Measurements from ENCODE around the gene F8A1.
A peak's percentile ranks its signal among the peaks of the same experiment; 100 is the strongest.
"Not testable (repeated sequence)": the region's sequence is repeated elsewhere in the genome, so short reads cannot be mapped to it uniquely, and the experiment has no call there.

The F8A1 gene

DNA sequence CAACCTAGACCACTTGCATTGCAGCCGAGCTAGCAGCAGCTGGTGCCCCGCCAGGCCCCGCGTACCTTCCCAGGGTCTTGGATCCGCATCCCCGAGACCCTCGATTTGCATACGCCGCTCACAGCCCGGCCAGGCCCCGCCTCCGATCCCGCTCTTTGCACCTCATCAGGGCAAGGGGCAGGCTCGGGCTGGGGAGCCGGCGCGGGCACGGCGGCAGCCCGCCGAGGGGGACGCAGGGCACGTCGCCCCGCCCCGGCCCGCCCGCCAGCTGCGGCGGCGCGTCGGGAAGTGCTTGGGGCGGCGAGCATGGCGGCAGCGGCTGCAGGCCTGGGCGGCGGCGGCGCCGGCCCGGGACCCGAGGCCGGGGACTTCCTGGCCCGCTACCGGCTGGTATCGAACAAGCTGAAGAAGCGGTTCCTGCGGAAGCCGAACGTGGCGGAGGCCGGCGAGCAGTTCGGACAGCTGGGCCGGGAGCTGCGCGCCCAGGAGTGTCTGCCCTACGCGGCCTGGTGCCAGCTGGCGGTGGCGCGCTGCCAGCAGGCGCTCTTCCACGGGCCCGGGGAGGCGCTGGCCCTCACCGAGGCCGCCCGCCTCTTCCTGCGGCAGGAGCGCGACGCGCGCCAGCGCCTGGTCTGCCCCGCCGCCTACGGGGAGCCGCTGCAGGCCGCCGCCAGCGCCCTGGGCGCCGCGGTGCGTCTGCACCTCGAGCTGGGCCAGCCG, at the start of gene F8A1:
F8A1 (plus strand) TSS at position 287 of the 720 bp plus-strand sequence; CDS start at position 307, 20 bp downstream.
- DNase-seq = not testable (repeated sequence)

DNA sequence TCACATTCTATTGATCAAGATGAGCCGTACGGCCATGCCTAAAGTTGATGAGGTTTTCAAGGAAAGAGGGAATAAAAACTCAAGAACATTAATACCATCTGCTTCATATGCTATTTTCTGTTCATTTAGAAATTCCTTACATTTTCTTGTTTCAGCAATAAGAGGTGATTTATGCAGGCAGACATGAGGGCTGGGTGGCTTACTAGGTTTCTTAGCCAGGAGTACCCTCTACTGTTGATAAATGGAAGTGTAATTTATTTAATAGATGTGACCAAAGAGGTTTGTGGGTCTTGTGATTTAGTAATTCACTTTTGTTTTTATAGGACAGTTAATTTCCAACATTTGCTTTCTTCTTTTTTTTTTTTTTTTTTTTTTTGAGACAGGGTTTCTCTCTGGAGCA, 45.3 kb upstream of the F8A1 start:
- peak; percentile 41 for DNase-seq

DNA sequence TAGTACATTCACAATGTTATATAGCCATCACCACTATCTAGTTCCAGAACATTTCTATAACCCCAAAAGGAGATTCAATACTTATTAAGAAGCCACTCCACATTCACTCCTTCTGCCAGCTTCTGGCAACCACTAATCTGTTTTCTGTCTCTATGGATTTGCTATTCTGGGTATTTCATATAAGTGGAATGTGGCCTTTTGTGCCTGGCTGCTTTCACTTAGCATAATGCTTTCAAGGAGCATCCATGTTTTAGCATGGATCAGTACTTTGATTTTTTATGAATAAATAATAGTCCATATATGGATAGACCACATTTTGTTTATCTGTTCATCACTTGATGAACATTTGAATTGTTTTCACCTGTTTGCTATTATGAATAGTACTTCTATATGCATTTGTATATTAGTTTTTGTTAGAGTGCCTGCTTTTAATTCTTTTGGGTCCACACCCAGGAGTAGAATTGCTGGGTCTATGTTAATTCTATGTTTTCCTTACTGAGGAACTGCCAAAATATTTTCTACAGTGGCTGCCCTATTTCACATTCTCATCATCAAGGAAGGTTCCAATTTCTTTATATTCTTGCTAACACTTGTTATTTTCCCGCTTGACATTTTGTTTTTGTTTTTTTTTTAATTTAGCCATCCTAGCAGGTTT, 35.1 kb upstream of the F8A1 start:
- no peak for DNase-seq

DNA sequence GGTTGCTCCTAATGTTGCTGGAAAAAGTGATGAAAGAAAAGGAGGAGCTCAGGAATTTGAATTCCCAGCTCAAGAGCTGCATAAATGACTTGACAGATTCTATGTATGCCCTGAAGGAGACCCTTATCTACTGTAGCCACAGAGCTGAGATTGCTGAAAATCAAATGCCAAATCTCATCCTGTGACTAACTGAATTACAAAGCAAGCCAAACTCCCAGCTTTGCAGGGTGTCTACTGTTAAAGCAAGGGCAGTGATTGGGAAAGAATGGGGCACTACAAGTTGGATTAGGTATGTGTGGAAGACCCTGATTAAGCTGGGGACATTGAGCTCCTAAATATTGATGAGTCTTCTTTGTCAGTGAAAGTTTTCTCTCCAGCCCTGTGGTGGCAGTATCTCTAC, 30.9 kb upstream of the F8A1 start:
- no peak for DNase-seq

DNA sequence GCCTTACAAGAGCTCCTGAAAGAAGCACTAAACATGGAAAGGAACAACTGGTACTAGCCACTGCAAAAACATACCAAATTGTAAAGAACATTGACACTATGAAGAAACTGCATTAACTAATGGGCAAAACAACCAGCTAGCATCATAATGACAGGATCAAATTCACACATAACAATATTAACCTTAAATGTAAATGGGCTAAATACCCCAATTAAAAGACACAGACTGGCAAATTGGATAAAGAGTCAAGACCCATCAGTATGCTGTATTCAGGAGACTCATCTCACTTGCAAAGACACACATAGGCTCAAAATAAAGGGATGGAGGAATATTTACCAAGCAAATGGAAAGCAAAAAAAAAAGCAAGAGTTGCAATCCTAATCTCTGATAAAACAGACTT, 17.6 kb upstream of the F8A1 start:
- not testable (repeated sequence) for DNase-seq

DNA sequence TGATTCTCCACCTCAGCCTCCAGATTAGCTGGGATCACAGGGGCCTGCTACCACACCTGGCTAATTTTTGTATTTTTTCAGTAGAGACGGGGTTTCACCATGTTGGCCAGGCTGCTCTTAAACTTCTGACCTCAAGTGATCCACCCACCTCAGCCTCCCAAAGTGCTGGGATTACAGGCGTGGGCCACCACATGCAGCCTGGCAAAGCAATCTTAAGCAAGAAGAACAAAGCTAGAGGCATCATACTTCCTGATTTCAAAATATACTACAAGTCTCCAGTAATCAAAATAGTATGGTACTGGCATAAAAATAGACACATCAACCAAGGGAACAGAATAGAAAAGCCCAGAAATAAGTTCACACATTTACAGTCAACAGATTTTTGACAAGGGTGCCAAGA, 12.8 kb upstream of the F8A1 start:
- DNase-seq = no peak

DNA sequence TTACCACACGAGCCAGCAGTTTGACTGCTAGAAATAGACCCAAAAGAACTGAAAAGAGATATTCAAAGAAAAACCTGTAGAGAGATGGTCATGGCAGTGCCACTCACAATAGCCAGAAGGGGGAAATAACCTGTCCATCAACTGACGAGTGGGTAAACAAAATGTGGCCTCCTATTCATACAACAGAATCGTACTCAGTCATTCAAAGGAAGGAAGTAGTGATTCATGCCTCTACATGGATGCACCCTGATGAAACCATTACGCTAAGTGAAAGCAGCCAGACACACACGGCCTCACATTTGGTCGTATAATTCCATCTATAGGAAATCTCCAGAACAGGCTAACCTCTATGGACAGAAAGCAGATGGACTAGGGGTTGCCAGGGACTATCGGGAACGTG, 2.1 kb upstream of the F8A1 start:
- not testable (repeated sequence) for DNase-seq

DNA sequence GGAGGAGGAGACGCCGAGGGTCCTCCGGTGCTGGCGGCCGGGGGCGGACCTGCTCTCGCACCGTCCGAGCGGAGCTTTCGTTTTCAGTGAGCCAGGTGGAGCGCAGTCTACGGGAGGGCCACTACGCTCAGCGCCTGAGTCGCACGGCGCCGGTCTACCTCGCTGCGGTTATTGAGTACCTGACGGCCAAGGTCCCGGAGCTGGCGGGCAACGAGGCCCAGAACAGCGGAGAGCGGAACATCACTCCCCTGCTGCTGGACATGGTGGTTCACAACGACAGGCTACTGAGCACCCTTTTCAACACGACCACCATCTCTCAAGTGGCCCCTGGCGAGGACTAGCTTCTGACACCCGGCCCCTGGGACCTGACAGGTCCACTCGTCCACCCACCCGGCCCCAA, 1.1 kb upstream of the F8A1 start:
- DNase-seq = not testable (repeated sequence)

DNA sequence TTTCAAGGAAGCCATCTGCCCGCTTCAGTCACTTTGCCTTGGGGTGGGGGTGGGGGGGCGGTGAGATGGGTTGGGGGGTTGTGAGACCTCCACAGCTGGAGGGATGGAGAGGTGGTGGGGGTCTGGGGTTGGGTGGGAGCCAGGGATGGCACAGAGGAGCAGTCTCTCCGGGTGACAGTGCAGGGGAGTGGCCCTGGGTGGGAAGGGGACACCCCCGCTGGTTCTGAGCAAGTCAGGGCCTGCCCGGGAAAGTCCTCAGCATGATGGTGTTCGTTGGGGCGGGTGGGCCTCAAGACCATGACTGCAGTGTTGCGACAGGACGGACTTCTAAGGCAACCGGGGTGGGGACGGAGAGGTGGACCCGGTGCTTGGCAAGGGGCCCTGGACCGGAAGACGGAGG, 606 bp upstream of the F8A1 start:
- not testable (repeated sequence) for DNase-seq

DNA sequence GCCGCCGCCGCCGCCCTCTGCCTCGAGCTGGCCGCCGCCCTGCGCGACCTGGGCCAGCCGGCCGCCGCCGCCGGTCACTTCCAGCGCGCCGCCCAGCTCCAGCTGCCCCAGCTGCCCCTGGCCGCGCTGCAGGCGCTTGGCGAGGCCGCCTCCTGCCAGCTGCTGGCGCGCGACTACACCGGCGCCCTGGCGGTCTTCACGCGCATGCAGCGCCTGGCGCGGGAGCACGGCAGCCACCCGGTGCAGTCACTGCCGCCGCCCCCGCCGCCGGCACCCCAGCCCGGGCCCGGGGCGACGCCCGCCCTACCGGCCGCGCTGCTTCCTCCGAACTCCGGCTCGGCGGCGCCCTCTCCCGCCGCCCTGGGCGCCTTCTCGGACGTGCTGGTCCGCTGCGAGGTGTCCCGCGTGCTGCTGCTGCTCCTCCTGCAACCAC, 650 bp downstream of the F8A1 start:
- not testable (repeated sequence) for DNase-seq

DNA sequence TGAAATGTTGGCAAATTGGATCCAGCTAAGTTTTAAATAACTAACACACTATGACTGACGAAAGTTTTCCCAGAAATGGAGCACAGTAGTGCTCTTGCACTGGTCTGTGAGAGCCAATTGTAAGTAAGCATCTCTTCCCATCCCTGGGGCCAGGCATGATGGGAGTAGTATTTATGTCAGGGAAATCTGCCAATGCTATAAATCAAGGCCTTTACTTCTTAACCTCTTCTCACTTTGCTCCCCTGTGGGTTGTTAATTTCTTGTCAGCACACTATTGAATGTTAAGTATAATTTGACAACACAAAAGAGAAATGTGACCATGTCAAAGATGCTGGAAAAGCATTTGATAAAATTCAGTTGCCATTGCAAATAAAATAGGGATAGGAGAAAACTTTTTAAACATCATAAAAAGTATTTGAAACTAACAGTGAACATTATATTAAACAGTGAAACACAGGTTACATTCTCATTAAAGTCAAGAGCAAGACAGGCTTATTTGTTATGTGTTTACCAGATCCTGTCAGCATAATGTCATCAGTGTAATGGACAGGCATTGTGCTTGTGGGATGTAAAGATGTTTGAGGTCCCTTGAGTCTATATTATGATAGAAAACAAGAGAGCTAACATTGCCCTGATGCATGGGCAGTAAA, 5.0 kb downstream of the F8A1 start:
- DNase-seq = no peak

DNA sequence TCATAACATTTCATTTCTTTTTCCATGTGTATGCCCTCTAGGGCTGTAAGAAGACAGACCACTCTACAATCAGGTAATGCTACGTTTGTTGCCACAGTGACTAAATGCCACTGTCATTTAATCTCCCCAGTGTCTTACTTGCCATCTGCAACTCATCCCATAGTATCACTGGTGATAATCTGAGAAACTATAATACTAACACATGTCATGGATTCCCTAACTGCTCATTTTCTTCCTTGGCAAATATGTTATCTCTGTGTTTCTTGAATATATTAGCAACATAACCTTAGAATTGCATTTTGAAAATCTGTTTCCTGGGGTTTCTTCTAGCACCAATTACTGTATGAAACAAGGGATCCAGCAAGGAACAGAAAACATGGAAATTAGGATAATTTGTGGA, 6.1 kb downstream of the F8A1 start:
- no peak for DNase-seq

DNA sequence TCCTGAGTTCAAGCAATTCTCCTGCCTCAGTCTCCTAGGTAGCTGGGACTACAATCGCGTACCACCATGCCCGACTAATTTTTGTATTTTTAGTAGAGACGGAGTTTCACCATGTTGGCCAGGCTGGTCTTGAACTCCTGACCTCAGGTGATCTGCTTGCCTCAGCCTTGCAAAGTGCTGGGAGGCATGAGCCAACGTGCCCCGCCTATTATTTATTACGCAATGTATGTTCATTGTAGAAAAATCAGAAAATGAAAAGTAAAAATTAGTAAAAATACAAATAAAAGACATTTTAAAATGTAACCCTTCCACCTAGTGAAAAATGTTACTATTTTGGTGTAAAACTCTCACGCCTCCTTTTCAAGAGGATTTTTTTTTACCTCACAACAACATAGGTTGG, 14.2 kb downstream of the F8A1 start:
- DNase-seq = no peak

DNA sequence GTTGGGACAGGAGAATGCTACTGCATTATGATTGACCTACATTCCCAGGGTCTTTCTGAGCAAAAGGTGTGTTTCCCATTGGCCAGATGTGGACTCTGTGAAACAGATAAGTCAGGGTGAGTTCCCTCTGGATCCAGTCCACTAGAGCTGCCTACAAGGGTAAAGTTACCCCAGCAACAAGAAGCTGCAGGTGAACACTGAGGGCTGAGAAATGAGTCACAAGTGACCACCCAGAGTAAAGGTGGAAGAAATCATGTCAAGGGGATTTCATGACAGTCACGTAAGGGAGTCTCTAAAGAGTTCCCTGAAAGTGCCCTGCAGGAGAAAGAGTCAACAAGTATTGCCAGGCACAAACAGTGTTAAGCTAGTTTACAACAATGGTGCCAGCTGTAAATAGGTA, 16.3 kb downstream of the F8A1 start:
- DNase-seq = no peak

DNA sequence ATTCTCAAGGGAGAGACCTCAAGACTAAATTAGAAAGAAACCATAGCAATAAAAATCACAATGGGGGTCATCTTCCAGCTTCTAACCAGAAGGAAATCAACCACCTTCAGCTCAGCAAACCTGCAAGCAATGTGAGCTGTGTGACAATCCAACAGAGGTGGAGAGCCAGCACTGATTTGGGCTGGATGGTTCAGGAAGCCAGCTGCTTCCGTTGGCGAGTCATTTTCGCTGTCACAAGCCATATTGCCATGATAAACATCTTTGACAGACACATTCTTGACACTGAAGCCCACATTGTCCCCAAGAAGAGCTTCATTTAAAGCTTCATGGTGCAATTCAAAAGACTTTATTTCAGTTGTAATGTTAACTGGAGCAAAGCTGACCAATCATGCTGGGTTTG, 22.7 kb downstream of the F8A1 start:
- DNase-seq = no peak

DNA sequence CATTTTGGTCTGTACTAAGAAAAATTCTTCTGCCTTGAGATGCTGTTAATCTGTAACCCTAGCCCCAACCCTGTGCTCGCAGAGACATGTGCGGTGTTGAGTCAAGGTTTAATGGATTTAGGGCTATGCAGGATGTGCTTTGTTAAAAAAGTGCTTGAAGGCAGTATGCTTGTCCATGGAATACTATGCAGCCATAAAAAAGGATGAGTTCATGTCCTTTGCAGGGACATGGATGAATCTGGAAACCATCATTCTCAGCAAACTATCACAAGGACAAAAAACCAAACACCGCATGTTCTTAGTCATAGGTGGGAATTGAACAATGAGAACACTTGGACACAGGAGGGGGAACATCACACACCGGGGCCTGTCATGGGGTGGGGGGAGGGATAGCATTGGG, 23.9 kb downstream of the F8A1 start:
- DNase-seq = not testable (repeated sequence)

DNA sequence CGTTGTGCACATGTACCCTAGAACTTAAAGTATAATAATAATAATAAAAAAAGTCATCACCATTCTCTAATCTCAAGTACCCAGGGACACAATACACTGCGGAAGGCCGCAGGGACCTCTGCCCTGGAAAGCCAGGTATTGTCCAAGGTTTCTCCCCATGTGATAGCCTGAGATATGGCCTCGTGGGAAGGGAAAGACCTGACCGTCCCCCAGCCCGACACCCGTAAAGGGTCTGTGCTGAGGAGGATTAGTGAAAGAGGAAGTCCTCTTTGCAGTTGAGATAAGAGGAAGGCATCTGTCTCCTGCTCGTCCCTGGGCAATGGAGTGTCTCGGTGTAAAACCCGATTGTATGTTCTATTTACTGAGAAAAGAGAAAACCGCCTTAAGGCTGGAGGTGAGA, 24.4 kb downstream of the F8A1 start:
- not testable (repeated sequence) for DNase-seq

DNA sequence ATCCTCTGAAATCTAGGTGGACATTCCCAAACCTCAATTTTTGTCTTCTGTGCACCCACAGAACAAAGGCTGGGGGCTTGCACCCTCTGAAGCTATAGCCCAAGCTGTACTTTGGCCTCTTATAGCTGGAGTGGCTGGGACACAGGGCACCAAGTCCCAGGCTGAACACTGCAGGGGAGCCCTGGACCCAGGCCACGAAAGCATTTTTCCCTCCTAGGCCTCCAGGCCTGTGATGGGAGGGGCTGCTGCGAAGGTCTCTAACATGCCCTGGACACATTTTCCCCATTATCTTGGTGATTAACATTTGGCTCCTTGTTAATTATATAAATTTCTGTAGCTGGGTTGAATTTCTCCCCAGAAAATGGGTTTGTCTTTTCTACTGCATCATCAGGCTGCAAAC, 27.9 kb downstream of the F8A1 start:
- no peak for DNase-seq

DNA sequence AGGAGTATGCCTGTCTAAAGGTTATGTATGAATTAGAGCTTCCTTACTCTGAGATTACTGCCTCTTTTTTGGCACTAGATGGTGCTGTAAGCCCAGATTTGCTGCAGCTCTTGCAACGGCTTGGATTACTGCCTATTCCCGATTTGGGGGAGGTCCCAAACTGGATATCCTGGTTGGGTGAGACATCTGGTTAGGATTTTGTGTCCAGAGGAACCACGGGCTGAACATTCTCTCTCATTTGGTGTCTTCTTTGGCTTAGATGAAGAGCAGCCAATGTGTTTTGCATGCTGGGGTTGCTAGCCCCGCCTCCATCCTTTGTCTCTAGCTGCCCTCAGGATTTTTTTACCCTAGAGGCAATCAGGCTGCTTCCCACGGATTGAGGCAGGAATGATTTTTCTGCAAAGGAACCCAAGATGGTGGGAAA, 31.9 kb downstream of the F8A1 start:
- DNase-seq = no peak

DNA sequence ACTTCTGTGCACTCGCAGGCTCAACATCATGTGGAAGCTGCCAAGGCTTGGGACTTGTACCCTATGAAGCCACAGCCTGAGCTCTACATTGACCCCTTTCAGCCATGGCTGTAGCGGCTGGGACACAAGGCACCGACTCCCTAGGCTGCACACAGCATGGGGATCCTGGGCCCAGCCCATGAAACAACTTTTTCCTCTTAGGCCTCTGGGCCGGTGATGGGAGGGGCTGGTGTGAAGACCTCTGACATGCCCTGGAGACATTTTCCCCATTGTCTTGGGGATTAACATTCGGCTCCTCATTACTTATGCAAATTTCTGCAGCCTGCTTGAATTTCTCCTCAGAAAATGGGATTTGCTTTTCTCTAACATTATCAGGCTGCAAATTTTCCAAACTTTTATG, 38.6 kb downstream of the F8A1 start:
- not testable (repeated sequence) for DNase-seq

Measured in GF-D8 (cell line).